Bronchus fibroblast of lung (primary cell): Measurements from ENCODE around the gene DDIAS. TPM values are rescaled to one million over a fixed set of nuclear protein-coding genes. Genes with fewer than 3 reads are reported as not detected.

Experiments used
- total RNA-seq: library from RNA; depleted of rRNA; stranded (reverse); fragments of >200 nt; gene quantifications from 2 replicates; pipeline ENCODE4 v1.2.3, GENCODE V29; 2015

The DDIAS gene, protein sequence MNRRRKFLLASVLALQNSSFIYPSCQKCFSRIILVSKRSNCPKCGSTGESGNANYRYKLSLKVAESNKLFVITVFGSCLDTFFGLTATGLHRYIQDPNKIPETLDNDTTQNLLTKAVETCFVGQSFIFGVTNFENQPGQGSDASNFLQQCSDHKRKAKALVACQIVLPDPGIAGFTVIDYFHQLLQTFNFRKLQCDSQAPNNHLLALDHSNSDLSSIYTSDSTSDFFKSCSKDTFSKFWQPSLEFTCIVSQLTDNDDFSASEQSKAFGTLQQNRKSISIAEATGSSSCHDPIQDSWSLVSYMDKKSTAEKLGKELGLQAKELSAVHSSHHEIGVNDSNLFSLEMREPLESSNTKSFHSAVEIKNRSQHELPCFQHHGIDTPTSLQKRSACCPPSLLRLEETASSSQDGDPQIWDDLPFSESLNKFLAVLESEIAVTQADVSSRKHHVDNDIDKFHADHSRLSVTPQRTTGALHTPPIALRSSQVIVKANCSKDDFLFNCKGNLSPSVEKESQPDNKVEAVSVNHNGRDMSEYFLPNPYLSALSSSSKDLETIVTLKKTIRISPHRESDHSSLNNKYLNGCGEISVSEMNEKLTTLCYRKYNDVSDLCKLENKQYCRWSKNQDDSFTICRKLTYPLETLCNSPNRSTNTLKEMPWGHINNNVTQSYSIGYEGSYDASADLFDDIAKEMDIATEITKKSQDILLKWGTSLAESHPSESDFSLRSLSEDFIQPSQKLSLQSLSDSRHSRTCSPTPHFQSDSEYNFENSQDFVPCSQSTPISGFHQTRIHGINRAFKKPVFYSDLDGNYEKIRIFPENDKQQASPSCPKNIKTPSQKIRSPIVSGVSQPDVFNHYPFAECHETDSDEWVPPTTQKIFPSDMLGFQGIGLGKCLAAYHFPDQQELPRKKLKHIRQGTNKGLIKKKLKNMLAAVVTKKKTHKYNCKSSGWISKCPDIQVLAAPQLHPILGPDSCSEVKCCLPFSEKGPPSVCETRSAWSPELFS
- 7.1 and 7.3 TPM in 2 replicates for total RNA-seq

DNA sequence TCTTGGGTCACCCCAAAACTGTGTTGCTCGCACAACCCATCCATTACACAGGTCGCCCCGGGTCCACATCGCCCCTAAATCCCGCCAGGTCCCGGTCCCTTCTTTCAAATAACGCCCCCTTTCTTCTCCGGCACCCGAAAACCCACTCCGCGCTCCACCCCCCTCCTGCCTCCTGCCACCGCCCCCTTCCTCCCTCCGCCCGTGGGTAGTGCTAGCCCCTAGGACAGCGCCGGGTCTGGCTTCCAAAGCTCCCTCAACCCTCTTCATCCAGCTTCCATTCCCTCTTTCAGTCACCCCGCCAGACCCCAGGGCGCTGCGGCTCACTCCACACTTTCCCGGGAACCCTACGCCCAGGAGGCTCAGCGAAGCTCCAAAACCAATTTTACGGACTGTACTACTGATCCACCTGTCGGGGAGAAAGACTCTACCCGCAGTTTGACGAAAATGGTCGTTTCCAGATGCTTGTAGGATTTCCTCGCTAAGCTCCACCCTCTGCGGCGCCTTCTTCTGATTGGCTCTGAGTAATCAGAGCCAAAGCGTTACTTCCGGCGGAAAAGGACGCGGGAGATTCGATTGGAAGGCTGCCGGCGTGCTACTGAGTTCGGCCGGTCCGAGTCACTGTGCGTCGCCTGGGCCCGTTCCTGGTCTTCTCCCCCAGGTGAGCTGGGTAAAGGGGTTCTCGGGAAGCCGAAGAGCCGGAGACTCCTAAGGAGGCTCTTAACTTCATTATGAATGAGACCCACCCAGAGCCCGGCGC, at the start of gene DDIAS:
TSS of gene DDIAS (plus strand) at position 572 of the 757 bp plus-strand sequence. CDS start 13,003 bp downstream, outside the sequence.

DNA sequence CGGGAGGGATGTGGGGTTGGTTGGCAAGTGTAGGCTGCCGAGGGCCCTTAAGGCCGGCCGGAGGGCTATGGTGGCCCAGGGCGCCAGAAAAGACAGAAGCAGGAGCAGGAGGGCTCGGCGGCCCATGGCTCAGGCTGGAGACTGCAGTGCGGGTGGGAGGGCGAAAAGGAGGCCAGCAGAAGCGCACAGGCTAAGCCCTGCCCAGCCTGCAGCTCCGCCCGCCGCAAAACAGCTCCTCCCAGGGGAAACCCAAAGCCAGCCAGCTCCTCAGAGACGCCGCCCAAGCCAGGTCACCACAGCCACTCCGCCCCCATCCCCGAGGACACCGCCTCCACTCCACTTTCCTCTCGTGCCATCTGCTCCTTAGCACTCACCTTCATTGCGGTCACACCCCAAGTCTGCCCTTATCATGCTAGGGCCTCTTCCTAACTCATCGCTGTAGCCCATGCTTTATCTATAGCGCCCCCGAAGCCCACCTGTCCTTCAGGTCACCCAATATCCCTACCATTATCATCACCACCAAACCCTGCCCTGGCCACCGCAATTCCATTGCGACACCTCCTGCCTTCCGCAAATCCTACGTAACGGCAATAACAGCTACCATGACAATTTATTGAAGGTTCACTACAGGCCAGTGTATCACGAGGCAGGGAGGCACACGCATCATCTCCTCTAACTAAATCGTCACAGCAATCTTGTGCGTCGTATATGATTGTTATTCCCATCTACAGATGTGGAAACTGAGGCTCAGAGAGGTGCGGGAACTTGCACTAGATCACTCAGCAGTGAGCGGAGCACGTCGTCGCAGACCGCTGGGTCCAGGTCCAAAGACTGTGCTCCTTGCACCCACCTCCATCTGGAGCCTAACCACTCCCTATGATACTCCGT, 1.0 kb upstream of the DDIAS start, which contains the start of gene PRCP:
TSS of gene PRCP (minus strand) at position 154 of the 888 bp plus-strand sequence. CDS start at position 126, 28 bp downstream.

Other genes starting within 250 kb of the DDIAS start
- gene FAM181B, start 167.9 kb upstream of the DDIAS start, total RNA-seq = under 0.01 TPM in 1 of 2 replicates, not detected in the other
- 40.4 and 43.4 TPM in 2 replicates for gene PRCP, start 1.3 kb upstream of the DDIAS start, total RNA-seq
- gene RAB30, start 170.2 kb downstream of the DDIAS start, total RNA-seq = 4.6 and 7.4 TPM in 2 replicates